Activated T-helper 1 cell treated with anti-CD3 and anti-CD28 coated beads, Interleukin-2, amount 50 U/mL, for 16 hours (primary cell): Measurements from ENCODE around the gene GNAL.
"Not testable (repeated sequence)": the region's sequence is repeated elsewhere in the genome, so short reads cannot be mapped to it uniquely, and the experiment has no call there.

Experiments
- DNase-seq, 2 donors: peaks; one replicate each; pipeline ENCODE4 v3.0.0-alpha.2; 2020; ENCODE audit warnings: low read depth in 1 of 2, low spot score in 1 of 2

The GNAL gene

DNA sequence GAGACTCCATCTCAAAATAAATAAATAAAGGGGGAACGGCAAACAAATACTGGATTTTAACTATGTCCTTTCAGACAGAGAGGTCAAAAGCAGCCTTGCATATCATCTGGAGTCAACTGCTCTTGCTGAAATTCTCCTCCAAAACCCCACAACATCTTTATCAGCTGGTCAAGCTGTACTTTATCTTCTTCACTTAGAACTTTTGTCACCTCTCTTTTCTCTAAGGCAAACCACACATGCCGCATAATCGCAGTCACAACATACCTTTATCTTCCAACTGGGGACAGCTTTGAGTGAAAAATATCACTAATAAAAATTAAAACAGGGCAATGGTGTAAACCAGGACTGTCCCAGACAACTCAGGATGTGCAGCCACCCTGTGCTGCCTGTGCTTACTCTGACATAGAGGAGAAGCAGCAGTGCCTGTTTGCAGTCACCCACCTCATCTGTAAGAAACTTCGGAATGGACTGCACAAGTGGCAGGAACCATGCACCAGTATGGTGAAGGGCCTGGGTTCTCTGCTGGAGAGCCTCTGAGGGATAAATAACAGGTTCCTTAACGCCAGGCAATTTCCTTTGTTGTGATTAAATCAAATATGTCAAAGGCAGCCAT is 212.9 kb downstream of the GNAL start:
- DNase-seq: no peak

GRCh38 chr18:11902522-11903292 is 213.6 kb downstream of the GNAL start:
- no peak for DNase-seq

DNA sequence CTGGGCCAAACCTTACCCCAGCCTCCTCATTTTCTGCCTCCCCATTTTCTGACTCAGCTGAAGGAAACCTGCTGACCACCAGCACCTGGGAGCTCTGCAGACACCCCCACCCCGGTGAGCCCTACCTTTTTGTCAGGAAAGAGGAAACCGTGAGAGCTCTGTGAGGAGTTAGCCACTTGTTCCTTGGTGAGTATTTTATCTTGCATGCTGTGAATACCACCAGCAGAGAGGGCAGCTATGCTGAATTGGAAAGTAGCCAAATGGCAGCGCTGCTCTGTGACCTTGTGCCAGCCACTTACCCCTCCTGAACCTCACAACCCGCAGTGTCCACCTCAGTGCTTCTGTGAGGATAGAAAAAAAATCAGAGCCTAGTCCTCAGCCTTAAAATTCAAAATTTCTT is 216.5 kb downstream of the GNAL start:
- DNase-seq: no peak

DNA sequence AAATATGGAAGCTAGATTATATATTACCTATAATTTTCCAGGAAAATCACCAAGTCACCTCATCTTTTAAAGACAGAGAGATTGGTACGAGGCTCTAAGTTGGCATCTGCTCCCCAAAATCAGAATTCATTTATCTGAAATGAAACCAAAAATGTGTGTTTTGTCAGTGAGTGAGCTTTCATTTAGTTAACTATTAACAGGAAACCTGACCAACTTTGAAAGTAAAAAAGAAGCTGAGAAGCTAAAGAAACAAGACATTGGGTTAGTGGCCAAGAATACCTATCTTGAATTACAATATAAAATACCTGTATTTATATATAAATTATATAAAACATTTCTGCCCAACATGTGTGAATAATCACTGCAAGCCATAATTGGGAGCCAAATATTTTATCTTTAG is 217.1 kb downstream of the GNAL start:
- no peak for DNase-seq

- DNase-seq: no peak
These were observed 218.1 kb downstream of the GNAL start for GRCh38 chr18:11906926-11907874.

DNA sequence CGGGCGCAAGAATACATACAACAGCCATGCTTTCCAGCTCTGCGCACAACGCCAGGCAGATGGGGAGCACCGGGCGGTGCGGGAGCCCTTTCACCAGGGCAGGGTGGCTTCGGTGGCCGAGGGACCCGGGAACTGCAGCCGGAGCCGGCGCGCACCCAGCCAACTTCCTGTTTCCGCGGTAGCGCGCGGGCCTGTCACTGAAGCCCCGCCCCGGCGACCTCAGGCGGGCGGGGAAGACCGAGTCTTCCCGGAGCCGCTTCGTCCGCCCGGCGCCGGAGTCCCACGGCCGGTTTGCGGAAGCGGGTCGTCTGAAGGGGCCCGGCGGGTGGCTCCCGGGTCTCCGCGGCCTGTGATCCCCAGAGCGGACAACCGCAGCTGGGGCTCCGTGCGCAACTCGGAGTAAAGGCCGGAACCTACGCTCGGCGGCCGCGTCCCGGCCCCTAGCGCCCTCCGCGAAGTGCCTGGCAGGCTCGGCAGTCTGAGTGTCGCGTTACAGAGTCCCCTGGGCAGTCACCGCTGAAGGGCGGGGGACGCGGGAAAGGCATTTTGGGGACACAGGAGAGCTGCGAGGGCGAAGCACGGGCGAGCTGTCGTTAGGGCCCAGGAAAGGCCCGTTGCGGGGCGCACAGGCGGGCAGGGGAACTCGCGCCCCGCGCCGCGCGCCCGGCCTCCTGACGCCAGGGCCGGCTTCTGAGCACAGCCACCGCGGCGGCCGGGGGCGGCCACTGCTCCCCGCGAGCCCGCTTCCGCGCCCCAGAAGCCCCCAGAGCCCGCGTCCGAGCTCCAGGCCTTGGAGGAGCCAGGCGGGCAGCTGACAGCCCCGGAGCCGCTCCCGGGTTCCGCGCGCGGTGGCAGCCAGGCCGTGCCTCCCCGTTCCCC is 219.4 kb downstream of the GNAL start, which contains the start of gene MPPE1:
TSS of gene MPPE1 (minus strand) at position 136 of the 879 bp plus-strand sequence. CDS start 11,053 bp downstream, outside the sequence.
- DNase-seq: peak; percentile 70 to 75

GRCh38 chr18:11909061-11909455 is 220.0 kb downstream of the GNAL start:
- no peak for DNase-seq

DNA sequence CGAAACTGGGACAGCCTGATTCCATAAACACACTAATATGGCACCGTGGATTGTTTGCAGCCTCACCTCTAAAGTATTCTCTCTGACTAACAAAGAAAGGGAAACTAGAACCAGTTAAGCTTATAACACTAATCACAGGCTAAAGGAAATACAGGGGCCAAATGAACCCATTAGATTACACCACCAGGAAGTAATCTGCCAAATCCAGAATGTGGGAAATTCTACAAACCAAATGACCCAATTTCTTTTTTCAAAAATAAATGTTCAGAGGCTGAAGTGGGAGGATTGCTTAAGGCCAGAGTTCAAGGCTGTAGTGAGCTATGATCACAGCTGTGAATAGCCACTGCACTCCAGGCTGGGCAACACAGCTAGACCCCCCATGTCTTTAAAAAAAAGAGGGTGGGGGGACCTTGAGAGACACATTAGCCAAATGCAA is 220.5 kb downstream of the GNAL start:
- no peak for DNase-seq

DNA sequence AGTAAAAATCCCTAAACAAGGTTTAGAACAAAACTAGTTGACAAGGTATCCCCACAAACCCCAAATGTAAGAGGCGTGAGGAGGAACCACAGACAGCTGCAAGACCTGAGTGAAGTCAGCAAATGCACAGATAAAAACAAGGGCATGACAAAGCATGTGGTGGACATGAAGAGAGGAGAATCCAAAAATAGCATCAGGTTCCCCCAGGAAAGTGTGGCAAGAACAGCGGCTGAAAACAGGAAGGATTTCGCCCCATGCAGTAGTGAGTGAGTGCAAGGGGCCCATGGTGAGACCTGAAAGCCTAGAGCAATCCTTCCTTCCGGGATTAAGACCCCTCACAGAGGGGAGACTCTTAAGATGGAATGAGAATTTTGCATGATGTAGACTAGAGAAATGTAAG is 227.8 kb downstream of the GNAL start:
- not testable (repeated sequence) for DNase-seq

GRCh38 chr18:11919522-11919921 is 230.5 kb downstream of the GNAL start:
- not testable (repeated sequence) for DNase-seq

- no peak for DNase-seq
These were observed 234.4 kb downstream of the GNAL start for GRCh38 chr18:11923450-11923849.

DNA sequence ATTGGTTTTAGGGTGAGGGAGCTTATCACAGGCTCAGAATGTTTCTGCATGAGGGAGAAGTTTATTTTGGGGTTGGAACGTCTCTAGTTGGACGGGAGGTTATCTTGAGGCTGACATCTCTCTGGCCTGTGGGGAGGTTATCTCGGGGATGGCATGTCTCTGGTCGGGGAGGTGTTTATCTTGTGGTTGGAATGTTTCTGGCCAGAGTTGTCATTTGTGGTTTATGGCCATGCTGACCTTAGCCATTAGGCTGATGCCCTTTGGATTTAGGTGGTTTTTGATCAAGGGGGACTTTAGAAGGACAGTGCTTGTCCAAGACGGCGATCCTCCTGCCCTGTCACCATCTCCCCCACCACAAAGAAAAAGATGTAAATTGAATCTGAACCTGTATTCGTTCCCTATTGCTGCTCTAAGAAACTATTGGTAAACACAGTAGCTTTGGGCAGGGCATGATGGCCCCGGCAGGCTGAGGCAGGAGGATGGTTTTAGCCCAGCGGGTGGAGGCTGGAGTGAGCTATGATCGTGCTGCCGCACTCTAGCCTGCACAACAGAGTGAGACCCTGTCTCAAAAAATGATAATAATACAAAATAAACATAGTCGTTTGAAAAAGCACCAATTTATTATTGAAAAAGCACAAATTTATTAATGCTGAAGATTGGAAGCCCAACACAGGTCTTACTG is 236.9 kb downstream of the GNAL start:
- DNase-seq: no peak

DNA sequence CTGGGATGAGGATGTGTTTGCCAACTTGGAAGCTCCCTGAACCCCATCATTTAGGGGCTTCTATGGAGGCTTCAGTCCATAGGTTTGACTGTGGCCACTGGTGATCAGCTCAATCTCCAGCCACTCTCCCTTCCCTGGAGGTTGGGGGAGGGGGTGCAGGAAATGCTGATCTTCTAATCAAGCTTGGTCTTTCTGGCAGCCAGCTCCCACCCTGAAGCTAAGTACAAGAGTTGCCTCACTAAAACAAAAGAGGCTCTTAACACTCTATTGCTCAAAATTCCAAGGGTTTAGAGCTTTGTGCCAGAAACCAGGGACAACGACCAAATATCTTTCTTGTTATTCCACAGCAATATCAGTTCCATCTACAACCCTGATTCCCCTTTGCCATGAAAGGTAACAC is 238.4 kb downstream of the GNAL start:
- no peak for DNase-seq

DNA sequence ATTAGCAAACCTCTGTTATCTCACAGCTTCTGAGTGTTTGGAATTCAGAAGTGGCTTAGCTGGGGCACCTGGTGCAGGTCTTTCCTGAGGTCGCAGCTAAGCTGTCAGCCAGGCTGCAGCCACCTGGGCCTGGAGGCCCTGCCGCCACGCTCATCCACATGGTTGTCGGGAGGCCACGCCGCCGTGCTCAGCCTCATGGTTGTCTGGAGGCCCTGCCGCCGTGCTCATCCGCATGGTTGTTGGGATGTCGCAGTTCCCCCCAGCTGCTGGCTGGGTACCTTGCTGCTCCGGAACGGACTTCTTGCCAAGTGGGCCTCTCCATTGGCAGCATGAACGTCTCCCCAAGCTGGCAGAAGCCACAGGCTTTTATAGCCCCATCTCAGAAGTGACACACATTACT is 243.3 kb downstream of the GNAL start:
- no peak for DNase-seq
